Dedifferentiated amniotic fluid mesenchymal stem cell (primary cell): Measurements from ENCODE around the gene CHP2.
"Not testable (repeated sequence)": the region's sequence is repeated elsewhere in the genome, so short reads cannot be mapped to it uniquely, and the experiment has no call there.

Source experiments
- DNase-seq: peaks from one replicate; pipeline ENCODE4 v3.0.0-alpha.2; 2016; ENCODE audit errors: extremely low spot score

CHP2 gene

DNA sequence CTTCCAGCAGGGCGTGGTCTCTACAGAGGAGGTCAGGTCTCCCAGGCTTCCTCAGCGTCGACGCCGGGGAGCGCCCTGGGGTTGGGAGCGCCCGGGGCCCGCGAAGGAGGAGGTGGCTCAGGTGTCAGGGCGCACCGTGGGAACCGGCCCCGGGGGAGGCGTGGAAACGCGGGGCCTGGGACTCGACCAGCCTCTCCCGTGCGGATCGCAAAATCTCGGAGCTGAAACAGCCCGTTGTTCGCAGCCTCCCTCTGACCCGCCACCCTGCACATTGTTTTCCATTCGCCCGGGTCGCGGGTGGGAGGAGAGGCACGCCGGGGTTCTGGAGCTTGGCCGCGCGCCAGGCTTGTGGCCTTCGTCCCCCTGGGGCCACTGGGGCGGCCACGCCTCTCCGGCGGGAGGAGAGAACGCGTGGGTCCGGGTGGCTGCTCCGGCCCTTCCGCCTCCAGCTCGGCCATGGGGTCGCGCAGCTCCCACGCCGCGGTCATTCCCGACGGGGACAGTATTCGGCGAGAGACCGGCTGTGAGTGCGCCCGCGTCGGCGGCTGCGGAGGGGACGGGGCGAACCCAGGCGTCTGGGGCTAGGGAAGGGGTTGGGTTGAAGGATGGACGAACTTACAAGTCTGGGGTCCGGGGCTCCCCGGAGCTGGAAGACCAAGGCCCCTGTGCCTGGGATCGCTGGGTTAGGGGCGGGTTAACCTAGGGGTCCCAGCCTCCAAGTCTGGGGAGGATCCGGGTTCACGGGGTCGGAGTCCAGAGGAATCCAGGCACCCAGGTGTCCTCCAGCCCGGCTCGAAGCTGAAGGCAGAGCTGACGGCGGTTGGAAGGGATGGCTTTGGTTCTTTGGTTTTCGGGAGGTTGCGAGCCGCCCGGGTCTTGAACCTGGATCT, at the start of gene CHP2:
CHP2 (plus strand) TSS at position 433 of the 890 bp plus-strand sequence; CDS start at position 457, 24 bp downstream.
- no peak for DNase-seq

DNA sequence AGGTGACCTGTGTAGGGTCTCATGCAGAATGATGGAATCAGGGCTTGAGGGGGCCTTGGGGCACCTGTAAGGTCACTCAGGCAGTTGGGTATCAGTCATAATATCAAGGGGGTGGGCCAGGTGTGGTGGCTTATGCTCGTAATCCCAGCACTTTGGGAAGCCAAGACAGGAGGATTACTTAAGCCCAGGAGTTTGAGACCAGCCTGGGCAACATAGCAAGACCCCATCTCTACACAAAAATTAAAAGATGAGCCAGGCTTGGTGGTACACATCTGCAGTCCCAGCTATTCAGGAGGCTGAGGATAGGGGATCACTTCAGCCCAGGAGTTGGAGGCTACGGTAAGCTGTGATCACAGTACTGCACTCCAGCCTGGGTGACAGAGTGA, 49.3 kb upstream of the CHP2 start:
- no peak for DNase-seq

GRCh38 chr16:23706439-23706838, 48.4 kb upstream of the CHP2 start:
- DNase-seq = no peak

- DNase-seq = no peak
Measured at GRCh38 chr16:23709536-23709935, 45.3 kb upstream of the CHP2 start.

DNA sequence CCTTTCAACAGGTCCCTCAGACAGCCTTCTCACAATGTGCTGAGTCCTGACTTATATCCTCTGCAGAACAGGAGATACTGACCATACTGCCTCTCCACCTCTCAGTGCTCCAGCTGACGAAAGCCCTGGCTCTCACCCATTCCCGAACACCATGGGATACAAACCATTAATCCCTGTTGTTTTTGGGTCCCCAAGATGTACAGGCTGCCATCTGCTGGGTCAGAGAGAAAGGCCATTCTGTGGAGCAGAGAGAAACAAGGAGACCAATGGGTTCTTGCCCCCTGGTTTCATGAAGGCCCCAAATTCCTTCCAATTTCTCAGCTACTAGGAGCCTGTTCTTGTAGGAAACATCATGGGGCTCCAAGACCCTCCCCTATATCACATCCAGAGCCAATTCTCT, 44.8 kb upstream of the CHP2 start:
- DNase-seq = no peak

- no peak for DNase-seq
Measured at GRCh38 chr16:23710504-23710903, 44.3 kb upstream of the CHP2 start.

DNA sequence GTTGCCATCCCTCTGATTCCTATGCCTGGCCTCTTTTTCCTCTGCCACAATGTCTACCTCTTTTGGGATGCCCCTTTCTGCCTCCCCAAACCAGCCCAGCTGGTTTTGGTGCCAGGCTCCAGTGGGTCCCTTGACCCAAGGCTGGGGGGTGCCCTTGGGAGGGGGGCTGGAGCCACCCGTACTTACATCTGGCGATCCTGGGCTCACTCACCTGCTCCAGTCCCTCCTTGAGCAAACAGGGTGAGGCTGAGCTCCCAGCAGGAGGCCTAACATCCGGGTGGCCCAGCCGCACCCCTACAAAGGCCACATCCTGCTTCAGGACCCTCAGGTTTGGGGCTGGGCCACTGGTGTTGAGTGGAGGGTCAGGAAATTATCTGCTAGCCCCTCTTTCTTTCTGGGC, 43.0 kb upstream of the CHP2 start:
- DNase-seq = no peak

GRCh38 chr16:23712976-23713375, 41.9 kb upstream of the CHP2 start, which contains the start of gene ERN2:
Gene ERN2, minus strand, starts transcription at chr16:23713222. Its CDS starts 35 bp downstream, at chr16:23713187.
- no peak for DNase-seq

DNA sequence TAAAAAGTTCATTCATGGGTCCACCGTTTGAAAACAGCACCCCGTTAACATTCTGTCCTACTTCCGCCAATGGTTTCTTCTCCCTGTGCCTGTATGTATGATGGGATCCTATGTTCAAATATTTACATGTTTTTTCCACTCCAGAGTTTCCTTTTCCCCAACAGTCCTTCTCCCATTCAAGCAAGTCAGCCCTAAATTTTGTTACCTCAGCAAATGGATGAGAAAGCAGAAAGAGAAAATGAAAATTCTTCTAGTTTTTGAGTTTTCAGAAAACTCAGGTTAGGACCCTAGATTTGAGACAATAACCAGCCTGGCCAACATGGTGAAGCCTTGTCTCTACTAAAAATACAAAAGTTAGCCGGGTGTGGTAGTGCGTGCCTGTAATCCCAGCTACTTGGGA, 38.3 kb upstream of the CHP2 start:
- no peak for DNase-seq

DNA sequence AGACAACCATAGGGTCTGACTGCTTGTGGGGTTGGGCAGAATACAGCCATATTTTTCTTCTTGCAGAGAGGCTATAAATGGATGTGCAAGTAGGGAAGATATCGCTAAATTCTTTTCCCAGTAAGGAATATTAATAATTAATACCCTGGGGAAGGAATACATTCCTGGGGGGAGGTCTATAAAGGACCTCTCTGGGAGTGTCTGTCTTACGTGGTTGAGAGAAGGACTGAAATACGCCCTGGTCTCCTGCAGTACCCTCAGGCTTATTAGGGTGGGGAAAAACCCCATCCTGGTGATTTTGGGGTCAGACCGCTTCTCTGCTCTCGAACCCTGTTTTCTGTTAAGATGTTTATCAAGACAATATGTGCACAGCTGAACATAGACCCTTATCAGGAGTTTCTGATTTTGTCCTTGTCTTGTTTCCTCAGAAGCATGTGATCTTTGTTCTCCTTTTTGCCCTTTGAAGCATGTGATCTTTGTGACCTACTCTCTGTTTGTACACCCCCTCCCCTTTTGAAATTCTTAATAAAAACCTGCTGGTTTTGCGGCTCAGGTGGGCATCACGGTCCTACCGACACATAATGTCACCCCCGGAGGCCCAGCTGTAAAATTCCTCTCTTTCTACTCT, 32.1 kb upstream of the CHP2 start:
- DNase-seq = not testable (repeated sequence)

DNA sequence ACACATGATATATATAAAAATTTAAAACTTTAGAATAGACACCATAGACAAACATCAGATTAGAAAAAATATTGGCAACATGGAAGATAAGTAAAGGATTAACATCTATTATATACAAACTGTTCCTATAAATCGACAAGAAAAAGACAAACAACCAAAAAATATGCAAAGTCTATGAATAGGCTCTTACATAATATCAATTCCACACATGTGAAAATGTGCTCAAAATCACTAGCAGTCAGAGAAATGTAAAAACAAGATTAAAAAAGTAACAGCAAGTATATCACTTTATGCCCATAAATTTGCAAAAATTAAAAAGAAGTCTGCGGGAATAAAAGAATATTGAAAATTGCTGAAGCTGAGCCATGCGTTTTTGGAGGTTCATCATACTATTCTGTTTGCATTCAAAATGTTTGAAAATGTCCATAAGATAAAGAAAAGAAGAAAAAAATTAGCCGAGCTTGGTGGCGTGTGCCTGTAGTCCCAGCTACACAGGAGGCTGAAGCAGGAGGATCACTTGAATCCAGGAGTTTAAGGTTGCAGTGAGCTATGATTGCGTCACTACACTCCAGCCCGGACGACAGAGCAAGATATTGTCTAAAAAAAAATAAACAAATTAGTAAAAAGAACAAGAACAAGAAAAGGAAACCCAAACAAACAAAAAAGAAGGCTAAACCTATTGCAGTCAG, 30.6 kb upstream of the CHP2 start:
- DNase-seq = no peak

DNA sequence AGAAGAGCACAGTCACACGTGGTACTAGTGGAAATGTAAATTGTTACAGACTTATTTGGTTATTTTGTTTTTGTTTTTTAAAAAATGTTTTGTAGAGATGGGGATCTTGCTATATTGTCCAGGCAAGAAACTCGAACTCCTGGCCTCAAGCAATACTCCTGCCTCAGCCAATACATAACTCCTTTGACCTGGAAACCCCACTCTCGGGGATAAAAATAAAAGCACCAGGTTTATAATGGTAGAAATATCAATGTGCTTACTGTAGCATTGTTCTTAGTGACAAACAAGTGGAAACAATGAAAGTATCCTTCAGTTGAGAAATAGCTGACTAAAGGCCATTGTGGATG, 30.1 kb upstream of the CHP2 start:
- DNase-seq = no peak

- no peak for DNase-seq
Measured at GRCh38 chr16:23726710-23727109, 28.1 kb upstream of the CHP2 start.

GRCh38 chr16:23728112-23728477, 26.7 kb upstream of the CHP2 start:
- DNase-seq = no peak

GRCh38 chr16:23729503-23730424, 25.1 kb upstream of the CHP2 start:
- no peak for DNase-seq

GRCh38 chr16:23734176-23734893, 20.5 kb upstream of the CHP2 start:
- DNase-seq = no peak

DNA sequence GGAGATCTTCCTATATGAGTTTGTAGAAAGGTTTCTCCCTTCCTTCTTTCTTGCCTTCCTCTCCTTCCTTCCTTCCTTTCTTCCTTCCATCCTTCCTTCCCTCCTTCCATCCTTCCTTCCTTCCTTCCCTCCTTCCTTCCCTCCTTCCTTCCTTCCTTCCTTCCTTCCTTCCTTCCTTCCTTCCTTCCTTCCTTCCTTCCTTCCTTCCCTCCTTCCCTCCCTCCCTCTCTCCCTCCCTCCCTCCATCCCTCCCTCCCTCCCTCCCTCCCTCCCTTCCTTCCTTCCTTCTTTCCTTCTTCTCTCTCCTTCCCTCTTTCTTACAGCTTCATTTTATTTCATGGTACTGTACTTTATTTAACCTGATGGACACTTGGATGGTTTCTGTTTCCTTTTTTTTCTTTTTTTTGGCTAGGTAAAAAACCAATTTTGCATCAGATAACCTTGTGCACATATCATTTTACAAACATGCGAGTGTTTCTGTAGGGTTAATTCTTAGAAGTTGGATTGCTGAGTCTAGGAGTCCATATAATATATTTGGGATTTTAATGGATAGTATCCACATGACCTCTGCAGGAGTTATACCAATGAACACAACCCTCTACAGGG, 17.3 kb upstream of the CHP2 start:
- DNase-seq = not testable (repeated sequence)

DNA sequence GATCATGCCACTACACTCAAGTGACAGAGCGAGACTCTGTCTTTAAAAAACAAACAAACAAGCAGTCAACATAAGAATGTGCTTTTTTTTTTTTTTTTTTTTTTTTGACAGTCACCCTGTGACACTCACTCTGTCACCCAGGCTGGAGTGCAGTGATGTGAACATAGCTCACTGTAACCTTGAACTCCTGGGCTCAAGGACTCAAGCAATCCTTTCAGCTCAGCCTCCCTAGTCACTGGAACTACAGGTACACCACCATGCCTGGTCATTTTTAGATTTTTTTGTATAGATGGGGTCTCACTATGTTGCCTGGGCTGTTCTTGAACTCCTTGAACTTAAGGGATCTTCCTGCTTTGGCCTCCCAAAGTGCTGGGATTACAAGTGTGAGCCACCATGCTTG, 15.3 kb upstream of the CHP2 start:
- DNase-seq = no peak

- no peak for DNase-seq
Measured at GRCh38 chr16:23741675-23742303, 13.0 kb upstream of the CHP2 start.

- no peak for DNase-seq
Measured at GRCh38 chr16:23742766-23743165, 12.1 kb upstream of the CHP2 start.
